HepG2 (cell line): ENCODE measurements around the gene AQP9.

Experiments used
- CHD4 ChIP-seq: fragments of 200-600 bp; sonication (generic); IDR thresholded peaks from 2 replicates; pipeline ENCODE4 v1.7.0; 2017; ENCODE audit warnings: mild to moderate bottlenecking, low read length, borderline replicate concordance
- CTCF ChIP-seq: sonication (generic); formaldehyde crosslinking; IDR thresholded peaks from 2 replicates; pipeline ENCODE4 v1.5.0; 2020; ENCODE audit warnings: mild to moderate bottlenecking, missing genetic modification reagents, moderate library complexity
- JDP2 ChIP-seq: sonication (generic); formaldehyde crosslinking; IDR thresholded peaks from 2 replicates; pipeline ENCODE4 v1.8.1; 2022; ENCODE audit warnings: missing genetic modification reagents, borderline replicate concordance
- NR2C2 ChIP-seq: sonication (generic); formaldehyde crosslinking; IDR thresholded peaks from 2 replicates; pipeline ENCODE4 v1.4.0; 2020; ENCODE audit warnings: missing genetic modification reagents, mild to moderate bottlenecking, moderate library complexity, borderline replicate concordance
- PAWR ChIP-seq: sonication (generic); formaldehyde crosslinking; IDR thresholded peaks from 2 replicates; pipeline ENCODE4 v1.4.0; 2020; ENCODE audit warnings: missing genetic modification reagents, mild to moderate bottlenecking, borderline replicate concordance
- PHF8 ChIP-seq: sonication (generic); formaldehyde crosslinking; IDR thresholded peaks from 2 replicates; pipeline ENCODE4 v1.5.0; 2020; ENCODE audit warnings: missing genetic modification reagents
- POLR2A ChIP-seq, 2 experiments: IDR thresholded peaks; 2 replicates each; pipeline ENCODE4 v1.6.1; 2011; ENCODE audit warnings: low read depth in 2 of 2, low read length in 2 of 2, mild to moderate bottlenecking in 1 of 2, moderate library complexity in 1 of 2; ENCODE audit not compliant: insufficient read depth in 1 of 2
- ZNF460 ChIP-seq: sonication (generic); formaldehyde crosslinking; IDR thresholded peaks from 2 replicates; pipeline ENCODE4 v1.5.1; 2020; ENCODE audit warnings: missing genetic modification reagents, mild to moderate bottlenecking, borderline replicate concordance
- ZNF879 ChIP-seq: sonication (generic); formaldehyde crosslinking; IDR thresholded peaks from 2 replicates; pipeline ENCODE4 v1.8.1; 2023; ENCODE audit warnings: missing genetic modification reagents
- TF ChIP-seq, protein P1 (sequence below): sonication (generic); formaldehyde crosslinking; IDR thresholded peaks from 2 replicates; pipeline ENCODE4 v1.8.1; 2023; ENCODE audit warnings: missing genetic modification reagents, inconsistent platforms, borderline replicate concordance
- TF ChIP-seq, protein P2 (sequence below): IDR thresholded peaks from 2 replicates; pipeline ENCODE4 v1.6.1; 2012; ENCODE audit warnings: low read length, improper control_type of control experiment

GRCh38 chr15:58223432-58223831, 85.3 kb downstream of the AQP9 start:
- TF ChIP-seq POLR2A (IDR thresholded peaks at IDR 0.05; ENCODE audit: insufficient read depth in 1 of 2, low read depth in 2 of 2, low read length in 2 of 2) (no peak), NR2C2 (CRISPR knock-in tag) (no peak), ZNF879 (no peak), JDP2 (CRISPR knock-in tag) (no peak), CHD4 (no peak), CTCF (CRISPR knock-in tag) (no peak), PAWR (CRISPR knock-in tag) (no peak), PHF8 (CRISPR knock-in tag) (no peak), ZNF460 (CRISPR knock-in tag) (no peak)
- TF ChIP-seq, protein P1, sequence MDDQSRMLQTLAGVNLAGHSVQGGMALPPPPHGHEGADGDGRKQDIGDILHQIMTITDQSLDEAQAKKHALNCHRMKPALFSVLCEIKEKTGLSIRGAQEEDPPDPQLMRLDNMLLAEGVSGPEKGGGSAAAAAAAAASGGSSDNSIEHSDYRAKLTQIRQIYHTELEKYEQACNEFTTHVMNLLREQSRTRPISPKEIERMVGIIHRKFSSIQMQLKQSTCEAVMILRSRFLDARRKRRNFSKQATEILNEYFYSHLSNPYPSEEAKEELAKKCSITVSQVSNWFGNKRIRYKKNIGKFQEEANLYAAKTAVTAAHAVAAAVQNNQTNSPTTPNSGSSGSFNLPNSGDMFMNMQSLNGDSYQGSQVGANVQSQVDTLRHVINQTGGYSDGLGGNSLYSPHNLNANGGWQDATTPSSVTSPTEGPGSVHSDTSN (CRISPR knock-in tag) = no peak
- TF ChIP-seq, protein P2, sequence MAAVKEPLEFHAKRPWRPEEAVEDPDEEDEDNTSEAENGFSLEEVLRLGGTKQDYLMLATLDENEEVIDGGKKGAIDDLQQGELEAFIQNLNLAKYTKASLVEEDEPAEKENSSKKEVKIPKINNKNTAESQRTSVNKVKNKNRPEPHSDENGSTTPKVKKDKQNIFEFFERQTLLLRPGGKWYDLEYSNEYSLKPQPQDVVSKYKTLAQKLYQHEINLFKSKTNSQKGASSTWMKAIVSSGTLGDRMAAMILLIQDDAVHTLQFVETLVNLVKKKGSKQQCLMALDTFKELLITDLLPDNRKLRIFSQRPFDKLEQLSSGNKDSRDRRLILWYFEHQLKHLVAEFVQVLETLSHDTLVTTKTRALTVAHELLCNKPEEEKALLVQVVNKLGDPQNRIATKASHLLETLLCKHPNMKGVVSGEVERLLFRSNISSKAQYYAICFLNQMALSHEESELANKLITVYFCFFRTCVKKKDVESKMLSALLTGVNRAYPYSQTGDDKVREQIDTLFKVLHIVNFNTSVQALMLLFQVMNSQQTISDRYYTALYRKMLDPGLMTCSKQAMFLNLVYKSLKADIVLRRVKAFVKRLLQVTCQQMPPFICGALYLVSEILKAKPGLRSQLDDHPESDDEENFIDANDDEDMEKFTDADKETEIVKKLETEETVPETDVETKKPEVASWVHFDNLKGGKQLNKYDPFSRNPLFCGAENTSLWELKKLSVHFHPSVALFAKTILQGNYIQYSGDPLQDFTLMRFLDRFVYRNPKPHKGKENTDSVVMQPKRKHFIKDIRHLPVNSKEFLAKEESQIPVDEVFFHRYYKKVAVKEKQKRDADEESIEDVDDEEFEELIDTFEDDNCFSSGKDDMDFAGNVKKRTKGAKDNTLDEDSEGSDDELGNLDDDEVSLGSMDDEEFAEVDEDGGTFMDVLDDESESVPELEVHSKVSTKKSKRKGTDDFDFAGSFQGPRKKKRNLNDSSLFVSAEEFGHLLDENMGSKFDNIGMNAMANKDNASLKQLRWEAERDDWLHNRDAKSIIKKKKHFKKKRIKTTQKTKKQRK = no peak
